Measurements from ENCODE around the gene PCGF5.

GRCh38 chr10:91229683-91230082, 9.2 kb downstream of the PCGF5 start:
- TF ChIP-seq POLR2A (IDR thresholded peaks at IDR 0.05) (no peak), CTCF (IDR thresholded peaks at IDR 0.05) (no peak)

Data from thyroid gland (tissue), 4 donors.